ENCODE measurements around the gene ZNF281. TPM values are rescaled to one million over a fixed set of nuclear protein-coding genes. Genes with fewer than 3 reads are reported as not detected.

ZNF281 gene
- 10 to 100 TPM; 12.1 to 13.4 (median 13.2) TPM for total RNA-seq

- Histone ChIP-seq H3K27ac (peak within 1 kb of the TSS; percentile 60 to 91 (median 86)), H3K4me1 (peaks cover 23 to 51% (median 24%) of the 10 kb centered on the region in 3 donors), H3K27me3 (no peaks in the 10 kb centered on the region), H3K36me3 (no peaks in the 10 kb centered on the region), H3K9me3 (no peaks in the 10 kb centered on the region), H3K4me3 (peak within 1 kb of the TSS; percentile 58 to 80)
- WGBS, 2 donors (ENCODE audit: low coverage in 1 of 2), result 0% methylated on average over 8 to 12 of the region's 54 CpGs
- ATAC-seq, result peak; percentile 99
- TF ChIP-seq POLR2A (IDR thresholded peaks at IDR 0.05), result peak; percentile 42 to 48
- TF ChIP-seq CTCF (IDR thresholded peaks at IDR 0.05), result no peak
- TF ChIP-seq POLR2AphosphoS5 (IDR thresholded peaks at IDR 0.05), result peak; percentile 81
- no peak for TF ChIP-seq EP300 (IDR thresholded peaks at IDR 0.05)
These were observed at the start of gene ZNF281 for GRCh38 chr1:200409761-200410565. TSS of gene ZNF281 (minus strand) at chr1:200410036. CDS start at chr1:200409705, 331 bp downstream.

GRCh38 chr1:200458780-200459179 is 48.9 kb upstream of the ZNF281 start:
- Histone ChIP-seq H3K27ac (no peak overlapping the region), H3K4me3 (no peak overlapping the region), H3K36me3 (no peaks in the 10 kb centered on the region), H3K27me3 (no peaks in the 10 kb centered on the region), H3K4me1 (no peaks in the 10 kb centered on the region), H3K9me3 (no peaks in the 10 kb centered on the region)
- WGBS, 2 donors (ENCODE audit: low coverage in 1 of 2), result 87 to 88% methylated on average over 14 of the region's 14 CpGs
- no peak for ATAC-seq
- TF ChIP-seq POLR2AphosphoS5 (IDR thresholded peaks at IDR 0.05), result no peak
- no peak for TF ChIP-seq POLR2A (IDR thresholded peaks at IDR 0.05)
- TF ChIP-seq EP300 (IDR thresholded peaks at IDR 0.05), result no peak

- Histone ChIP-seq H3K9me3 (no peaks in the 10 kb centered on the region), H3K36me3 (no peaks in the 10 kb centered on the region), H3K27me3 (no peaks in the 10 kb centered on the region), H3K4me1 (no peaks in the 10 kb centered on the region), H3K27ac (no peak overlapping the region), H3K4me3 (no peak overlapping the region)
- WGBS, 2 donors (ENCODE audit: low coverage in 1 of 2), result 91 to 92% methylated on average over 6 of the region's 6 CpGs
- no peak for TF ChIP-seq POLR2A (IDR thresholded peaks at IDR 0.05)
- TF ChIP-seq EP300 (IDR thresholded peaks at IDR 0.05), result no peak
- TF ChIP-seq CTCF (IDR thresholded peaks at IDR 0.05), result no peak
- TF ChIP-seq POLR2AphosphoS5 (IDR thresholded peaks at IDR 0.05), result no peak
- no peak for ATAC-seq
These were observed 48.0 kb upstream of the ZNF281 start for GRCh38 chr1:200457810-200458209.

GRCh38 chr1:200454425-200454824 is 44.6 kb upstream of the ZNF281 start:
- 65 to 83% methylated on average over 2 to 5 of the region's 5 CpGs for WGBS, 2 donors (ENCODE audit: low coverage in 1 of 2)
- no peaks in the 10 kb centered on the region for H3K27me3 ChIP-seq
- no peak for ATAC-seq

GRCh38 chr1:200453553-200453905 is 43.7 kb upstream of the ZNF281 start:
- Histone ChIP-seq H3K4me1 (no peaks in the 10 kb centered on the region), H3K27me3 (no peaks in the 10 kb centered on the region), H3K4me3 (no peak overlapping the region), H3K36me3 (no peaks in the 10 kb centered on the region), H3K9me3 (no peaks in the 10 kb centered on the region), H3K27ac (no peak overlapping the region)
- ATAC-seq, result no peak
- TF ChIP-seq POLR2A (IDR thresholded peaks at IDR 0.05), result no peak
- WGBS, 2 donors (ENCODE audit: low coverage in 1 of 2), result 83% methylated on average over 3 of the region's 3 CpGs; no CpG with 5 or more reads in 1 of the 2 donors

More at GRCh38 chr1:200454425-200454824, 44.6 kb upstream of the ZNF281 start:
- H3K4me1 ChIP-seq, result no peaks in the 10 kb centered on the region
- H3K9me3 ChIP-seq, result no peaks in the 10 kb centered on the region
- no peak overlapping the region for H3K4me3 ChIP-seq
- H3K36me3 ChIP-seq, result no peaks in the 10 kb centered on the region
- TF ChIP-seq CTCF (IDR thresholded peaks at IDR 0.05) (no peak), EP300 (IDR thresholded peaks at IDR 0.05) (no peak), POLR2A (IDR thresholded peaks at IDR 0.05) (no peak), POLR2AphosphoS5 (IDR thresholded peaks at IDR 0.05) (no peak)
- no peak overlapping the region for H3K27ac ChIP-seq

Data from gastroesophageal sphincter (tissue), 4 donors.